HS-5 (cell line): ENCODE measurements around the gene ME3.
A peak's percentile ranks its signal among the peaks of the same experiment; 100 is the strongest.

ENCODE experiments used
- DNase-seq: peaks from one replicate; pipeline ENCODE4 v3.0.0-alpha.2; 2012; ENCODE audit warnings: low read depth

ME3 gene

DNA sequence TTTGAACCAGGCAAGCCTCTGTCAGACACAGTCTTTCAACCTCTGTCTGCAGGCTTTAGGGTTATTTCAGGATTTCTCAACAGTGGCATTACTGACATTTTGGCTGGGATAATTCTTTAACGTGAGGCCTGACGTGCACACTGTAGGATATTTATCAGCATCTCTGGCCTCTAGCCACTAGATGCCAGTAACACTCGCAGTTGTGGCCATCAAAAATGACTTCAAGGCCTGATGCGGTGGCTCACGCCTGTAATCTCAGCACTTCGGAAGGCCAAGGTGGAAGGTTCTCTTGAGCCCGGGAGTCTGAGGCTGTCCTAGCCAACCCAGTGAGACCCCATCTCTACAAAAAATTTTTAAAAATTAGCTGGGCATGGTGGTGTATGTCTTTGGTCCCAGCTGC, 184.7 kb downstream of the ME3 start:
- no peak for DNase-seq

DNA sequence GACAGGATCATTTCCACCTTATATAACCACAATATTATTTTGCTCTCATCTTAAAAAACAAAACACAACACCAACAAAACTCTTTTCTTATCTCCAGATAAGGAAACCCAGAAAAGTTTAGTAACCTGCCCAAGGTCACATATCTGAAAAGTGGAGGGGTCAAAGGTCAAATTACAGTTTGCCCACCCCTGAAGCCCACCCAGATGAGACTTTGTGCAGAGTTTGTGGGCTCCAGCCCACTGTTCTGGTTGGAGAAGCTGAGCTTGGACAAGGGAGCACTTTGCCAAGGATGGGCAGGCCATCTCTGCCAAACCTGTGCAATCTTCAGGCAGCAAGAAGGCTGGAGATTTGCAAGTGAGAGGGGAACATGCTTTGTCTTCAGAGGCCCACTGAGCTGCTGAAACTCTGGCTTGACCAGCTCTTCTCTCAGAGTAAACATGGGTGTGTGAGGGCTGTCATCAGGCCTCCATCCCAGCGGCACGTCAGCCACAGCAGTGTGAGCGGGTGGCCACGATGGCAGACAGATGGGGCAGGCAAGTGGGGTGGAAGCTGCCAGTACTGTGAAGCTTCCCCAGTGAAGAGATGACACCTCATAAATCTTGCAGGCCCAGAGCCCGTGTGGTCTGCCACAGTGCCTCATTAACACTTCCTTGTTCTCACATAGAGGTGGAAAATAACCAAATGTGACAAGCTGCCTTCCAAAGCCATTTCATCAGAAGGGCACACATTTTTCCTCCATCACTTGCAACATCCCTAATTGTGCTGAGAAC, 186.0 kb downstream of the ME3 start:
- DNase-seq: no peak

DNA sequence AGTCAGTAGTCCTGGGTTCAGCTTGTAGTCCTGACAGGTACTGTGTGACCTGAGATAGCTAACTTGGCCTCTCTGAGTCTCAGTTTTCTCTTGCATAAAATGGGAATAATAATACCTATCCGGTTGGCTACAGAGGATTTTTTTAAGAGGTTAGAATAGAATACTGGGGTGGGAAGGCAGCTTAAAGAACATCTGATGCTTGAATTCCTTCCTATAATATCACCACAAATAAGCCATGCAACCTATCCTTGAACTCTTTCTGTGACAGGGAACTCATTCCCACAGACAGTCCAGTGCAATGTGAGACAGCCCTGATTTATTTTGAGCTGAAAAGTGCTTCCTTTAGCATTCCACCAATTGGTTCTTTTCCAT, 187.6 kb downstream of the ME3 start:
- DNase-seq: no peak

DNA sequence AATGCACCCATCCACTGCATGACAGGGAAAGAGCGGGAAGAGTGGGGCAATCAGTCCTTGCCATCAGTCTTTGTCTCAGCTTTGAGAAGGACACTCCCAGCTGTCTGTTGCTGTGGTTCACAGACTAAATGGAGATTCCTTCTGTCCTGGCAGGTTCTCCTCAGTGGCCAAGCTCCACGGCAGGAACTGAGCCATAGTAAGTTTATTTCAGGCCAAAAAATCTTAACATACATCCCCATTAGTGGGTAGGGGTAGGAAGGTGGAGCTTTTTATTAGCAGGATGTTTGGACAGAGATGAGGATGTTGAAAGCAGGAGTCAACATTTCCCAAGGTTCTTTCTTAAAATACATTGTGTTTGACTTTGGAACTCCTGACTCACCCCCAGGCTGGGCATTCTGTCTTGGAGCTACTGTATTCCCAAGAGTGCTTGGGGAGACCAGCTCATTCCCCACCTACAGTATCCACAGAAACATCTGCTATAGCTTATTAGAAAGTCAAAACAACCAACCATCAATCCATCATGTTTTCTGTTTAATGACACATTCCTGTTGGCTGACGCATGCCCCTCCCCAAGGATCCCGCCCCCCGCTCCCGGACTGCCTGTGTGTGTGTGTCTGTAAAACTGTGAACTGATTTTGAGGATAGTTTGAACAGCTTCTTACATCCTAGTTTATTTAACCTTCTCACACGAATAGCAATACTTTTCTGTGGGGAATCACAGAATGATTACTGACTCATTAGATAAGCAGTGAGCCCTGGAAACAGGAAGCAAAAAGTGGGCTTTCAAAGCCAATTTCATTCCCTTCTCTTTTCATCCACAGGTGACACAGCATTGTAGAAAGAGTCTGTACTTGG, 188.2 kb downstream of the ME3 start:
- peak; percentile 95 for DNase-seq

DNA sequence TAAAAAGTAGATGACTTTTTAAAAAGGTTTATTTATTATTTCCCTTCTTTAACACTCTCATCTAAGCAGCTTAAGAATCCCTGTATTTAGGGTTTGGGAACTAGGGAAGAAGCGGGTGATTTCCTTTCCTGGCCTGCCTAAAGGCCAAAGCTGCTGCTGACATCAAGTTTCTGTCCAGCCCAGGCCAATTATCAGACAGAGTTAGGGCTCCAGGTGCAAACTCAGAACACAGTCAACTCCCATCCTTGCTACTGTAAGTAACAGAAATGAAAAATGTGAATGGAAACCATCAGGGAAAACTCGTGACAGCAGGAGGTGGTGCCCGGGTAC, 188.8 kb downstream of the ME3 start:
- DNase-seq: no peak

DNA sequence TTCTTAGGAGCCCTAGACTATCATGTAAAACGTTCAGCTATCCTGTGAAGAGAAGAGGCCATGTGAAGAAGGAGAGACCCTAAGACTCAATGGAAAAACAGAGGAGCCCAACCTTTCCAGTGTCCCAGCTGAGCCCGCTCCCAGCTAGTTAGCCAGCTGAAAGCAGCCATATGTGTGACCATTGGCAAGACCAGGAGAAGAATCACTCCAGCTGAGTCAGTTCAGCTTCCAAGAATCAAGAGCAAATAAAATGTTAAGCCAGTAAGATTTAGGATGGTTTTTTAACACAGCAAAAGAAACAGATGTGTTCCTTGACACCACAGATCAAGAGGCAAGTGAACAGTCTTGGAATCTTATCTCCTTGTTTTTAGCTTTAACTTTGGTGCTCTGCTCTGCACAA, 189.7 kb downstream of the ME3 start:
- DNase-seq: no peak

DNA sequence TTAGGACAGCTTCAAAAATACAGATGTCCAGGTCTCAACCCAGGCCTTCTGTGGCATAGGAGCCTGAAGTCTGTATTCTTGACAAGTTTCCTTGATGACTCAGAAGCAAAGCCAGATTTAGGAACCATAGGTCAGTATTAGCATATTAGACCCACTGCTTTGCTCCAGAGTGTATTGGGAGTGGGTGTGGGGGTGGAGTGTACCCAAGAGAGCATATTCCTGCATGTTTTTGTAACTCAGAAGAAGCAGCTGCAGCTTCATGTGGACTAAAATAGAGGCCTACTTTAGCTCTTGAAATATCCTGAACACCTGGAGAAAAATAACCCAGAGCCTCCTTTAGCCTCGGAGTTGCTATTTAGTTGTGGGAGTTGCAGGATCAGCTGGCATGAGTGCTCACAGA, 191.0 kb downstream of the ME3 start:
- DNase-seq: no peak

DNA sequence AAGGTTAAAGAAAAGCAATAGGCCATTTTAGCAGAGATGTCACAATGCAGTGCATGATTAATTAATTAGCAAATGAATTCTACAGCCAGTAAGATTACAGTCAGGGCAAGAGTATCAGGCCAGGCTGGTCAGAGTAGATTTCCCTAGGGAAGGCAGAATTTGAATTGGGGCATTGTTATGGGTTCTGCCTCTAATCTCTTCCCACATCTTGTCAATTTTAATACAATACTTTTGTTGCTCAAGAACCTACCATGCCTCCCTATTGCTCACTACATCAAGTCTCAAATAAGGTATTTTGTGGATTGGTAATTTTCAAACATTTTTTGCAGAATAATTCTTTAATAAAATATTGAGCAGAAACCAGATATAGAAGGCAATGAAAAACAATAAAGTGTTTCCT, 194.1 kb downstream of the ME3 start:
- no peak for DNase-seq

DNA sequence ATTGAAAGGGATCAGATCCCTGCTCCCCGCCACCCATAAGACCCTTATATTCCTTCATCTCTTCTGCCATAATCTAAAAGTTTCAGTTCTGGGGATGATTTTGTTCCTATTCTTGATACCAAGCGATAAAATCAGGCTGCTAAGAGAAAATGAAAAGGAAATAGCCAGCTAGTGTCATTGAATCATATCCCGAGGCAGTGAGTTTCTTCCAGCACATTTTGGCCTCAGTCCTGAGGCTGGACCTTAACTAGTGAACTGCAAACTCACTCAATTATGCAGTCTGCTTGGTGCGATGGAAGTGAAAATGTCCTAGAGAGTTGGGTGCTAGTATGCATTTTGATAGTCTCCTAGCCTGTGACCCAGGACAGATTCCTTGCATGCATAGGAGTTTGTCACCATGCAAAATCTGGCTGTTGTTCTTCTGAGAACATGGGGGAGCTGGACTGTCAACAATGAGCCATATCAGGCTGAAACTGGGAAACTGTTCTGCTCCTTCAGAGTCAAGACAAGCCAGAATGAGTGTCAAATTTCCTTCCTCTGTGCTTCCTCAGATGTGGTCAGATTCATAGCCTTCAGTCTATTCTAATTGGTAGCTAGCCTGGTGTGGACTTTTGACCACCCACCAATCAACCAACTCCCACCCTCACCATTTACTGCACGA, 194.8 kb downstream of the ME3 start:
- DNase-seq: no peak

DNA sequence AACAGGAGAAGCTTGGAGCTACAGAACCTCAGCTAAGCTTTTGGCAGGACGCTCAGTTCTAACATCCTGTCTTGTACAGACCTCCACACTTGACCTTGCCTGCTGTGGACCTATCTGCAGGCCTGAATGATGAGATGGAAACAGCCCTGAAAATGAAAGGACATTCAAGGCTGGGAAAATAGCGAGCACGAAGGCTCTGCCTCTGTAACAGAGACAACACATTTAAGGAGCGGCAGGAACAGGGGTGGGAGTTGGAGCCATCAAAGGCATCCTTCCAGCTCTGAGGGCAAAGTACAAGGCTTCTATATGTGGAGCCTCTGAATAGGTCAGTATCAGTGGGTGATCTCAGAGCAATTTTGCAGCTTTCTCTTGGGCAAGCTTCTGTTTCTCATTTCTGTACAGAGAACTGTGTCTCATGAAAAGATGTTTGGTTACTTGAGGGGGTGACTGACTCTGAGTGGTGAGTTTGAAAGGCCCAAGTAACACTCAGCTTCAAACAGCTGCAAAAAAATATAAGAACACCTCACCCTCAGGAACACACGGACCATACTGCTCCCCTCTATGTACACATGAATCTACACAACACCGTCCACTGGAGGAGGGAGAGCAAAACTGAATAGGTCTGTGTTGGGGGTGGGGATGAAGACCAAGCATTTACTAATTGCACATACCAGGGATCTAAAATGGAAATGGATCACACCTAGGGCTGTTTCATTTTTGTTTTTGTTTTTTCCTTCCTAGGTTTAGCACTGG, 196.1 kb downstream of the ME3 start:
- DNase-seq: no peak

DNA sequence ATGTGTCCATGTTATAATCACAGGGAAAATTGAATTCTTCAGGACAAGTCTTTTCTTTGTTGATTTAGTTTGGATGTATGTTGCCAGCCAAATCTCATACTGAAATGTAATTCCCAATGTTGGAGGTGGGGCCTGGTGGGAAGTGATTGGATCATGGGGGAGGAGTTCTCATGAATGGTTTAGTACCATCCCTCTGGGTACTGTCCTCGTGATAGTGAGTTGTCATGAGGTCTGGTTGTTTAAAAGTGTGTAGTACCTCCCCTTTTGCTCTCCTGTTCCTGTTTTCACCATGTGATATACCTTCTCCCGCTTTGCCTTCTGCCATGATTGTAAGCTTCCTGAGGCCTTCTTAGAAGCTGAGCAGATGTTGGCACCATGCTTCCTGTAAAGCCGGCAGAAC, 197.4 kb downstream of the ME3 start:
- no peak for DNase-seq

DNA sequence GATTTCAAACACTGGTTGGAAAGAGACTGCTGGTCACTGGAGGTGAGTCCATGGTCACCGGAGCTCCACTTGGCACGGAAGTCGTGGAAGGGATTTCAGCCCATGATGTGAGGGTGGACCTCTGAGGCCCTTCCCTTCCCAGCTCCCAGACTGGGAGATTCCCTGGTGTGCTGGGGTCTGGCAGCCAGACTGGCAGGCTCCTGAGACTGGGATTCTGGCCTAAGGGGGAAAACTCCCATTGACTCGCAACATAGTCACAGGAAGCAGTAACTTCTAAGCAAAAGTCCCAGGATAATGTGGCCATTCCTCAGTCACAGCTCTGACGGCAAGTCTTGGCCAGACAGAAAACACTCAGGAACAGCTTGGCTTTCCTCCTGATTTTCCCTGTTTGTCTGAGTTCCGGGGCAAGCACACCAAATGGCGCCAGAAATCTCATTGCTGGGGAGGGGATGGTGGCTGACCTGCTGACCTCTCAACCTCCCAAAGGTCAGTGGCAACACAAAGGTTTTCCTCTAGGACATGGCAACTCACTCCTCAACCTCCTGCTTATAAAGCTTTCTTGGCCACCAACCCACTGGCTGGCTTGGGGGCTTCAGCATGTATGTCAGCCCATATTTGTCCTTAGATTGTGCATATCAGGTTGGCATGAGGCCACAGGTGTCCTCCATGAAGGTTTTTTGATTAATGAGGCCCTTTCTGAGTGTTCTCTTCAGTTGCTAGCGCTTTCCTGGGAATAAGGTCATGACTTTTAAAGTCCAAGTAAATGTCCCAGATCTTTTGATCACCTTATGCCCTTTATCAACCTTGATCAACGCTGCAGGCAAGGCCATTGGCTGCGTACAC, 198.2 kb downstream of the ME3 start:
- peak; percentile 58 for DNase-seq

DNA sequence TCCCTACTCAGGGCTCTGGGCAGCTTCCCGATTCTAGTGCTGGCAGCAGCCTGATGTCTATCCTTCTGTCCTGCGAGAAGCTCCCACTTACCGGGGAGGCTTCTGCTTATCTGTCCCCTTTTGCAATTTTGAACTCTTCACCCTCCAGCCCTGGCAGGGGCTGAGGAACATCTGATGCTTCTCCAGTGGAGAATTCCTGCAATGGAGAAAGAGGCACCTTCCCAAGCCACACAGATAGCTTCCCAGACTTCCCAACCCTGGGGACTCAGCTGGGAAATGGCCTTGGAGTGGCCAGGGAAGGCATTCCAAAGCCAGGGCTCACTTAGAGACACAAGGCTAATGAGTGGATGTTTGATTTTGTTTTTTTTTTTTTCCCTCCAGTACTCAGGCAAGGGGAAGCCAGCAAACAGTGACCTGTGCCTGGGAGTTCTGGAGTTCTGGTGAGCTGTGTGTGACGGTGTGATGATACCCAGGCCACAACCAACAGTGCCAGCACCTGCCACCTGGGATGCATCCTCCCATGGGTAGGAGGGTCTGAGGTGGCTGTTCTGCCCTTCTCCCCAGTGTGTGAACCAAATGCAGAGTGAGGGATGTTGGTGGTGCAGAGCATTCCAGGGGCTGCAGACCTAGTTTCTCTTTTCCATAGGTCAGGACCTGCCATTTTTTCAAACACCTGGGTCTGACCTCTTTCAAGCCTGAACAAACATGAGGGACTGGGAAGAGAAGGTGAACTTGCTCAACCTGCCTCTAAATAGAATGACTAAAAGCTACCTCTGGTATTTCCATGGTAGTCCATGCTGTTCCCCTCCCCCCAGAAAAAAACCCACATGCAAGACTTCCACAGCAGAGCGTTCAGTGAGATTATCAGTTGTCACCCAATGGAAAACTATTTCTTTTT, 202.7 kb downstream of the ME3 start:
- DNase-seq: no peak

DNA sequence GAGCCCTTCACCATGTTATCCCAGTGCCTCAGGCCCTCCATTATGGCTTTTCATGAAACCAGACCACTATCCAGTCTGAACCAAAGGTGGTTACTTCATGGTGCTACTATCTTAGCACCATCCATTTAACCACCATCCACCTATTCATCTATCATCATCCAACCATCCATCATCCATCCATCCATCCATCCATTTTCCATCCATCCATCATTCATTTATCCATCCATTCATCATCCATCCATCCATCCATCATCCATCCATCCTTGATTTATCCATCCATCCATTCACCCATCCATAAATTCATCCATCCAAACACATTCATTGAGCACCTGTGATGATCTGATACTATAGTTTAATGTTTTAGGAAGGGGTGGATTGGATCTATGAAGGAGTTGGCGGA, 204.2 kb downstream of the ME3 start:
- no peak for DNase-seq

DNA sequence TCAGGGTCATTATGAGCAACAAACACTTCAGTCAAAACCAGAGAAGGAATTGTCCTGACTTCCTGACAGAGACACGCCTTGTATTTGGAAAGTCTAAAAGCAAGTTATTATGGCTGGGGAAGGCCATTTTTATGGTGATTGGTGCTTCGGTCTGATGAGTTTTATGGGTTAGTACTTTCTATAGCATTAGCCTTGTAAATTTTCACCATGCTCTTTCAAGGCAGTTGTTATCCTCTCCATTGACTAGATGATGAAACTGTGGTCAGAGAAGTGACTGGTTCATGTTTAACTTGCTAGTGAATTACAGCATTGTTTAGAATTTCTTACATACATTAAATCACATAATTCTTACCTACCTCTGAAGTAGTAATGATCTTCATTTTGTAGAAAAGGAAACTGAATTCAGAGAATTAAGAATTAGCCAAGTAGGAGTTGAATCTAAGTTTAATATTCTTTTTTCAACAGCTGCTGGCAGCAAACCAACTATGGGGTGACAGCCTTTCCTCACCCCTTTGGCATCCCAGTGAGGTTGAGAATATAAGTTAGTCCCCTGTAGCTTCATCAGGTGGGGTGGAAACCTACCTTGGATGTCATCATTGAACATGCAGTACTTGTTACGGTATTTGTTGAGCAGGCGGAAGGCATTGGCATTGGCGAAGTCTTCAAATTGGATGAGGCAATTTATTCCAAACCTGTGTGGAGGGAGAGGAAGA, 207.8 kb downstream of the ME3 start:
- DNase-seq: no peak

DNA sequence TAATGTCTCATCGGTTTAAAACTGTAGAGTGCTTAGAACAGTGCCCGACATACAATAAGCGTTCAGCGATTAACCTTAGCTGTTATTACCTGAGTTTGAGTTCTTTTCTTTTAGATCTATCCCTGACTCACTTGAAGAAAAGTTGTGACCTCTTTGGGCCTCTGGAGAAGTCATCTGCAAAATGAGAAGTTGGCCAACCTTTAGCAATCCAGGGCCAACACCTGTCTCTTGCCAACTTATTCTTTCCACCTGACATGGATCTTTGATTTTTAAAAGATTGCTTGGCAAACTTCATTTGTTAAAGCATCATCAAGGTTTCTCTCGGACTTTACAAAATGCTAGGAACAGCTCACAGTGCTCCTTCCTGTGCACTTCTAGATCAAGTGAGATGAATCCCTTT, 208.5 kb downstream of the ME3 start:
- DNase-seq: no peak

DNA sequence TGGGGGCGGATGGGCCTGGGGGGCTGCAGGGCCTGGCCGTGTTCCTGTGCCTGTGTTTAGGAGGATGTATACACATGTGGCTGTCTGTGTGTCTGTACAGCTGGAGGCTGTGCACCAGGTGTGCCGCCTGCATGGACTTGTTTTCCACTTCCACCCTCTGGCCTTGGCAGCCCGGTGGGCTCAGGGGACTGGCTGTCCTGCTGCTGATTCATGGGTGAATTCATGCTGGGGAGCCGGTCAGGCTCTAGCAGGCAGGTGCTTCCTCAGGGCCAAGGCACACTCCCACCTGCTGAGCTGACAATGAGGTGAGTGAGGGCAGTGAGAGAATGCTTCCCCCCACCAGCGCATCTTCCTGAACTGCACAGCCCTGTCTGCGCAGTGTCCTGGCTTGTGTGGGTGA, 209.3 kb downstream of the ME3 start:
- DNase-seq: no peak

DNA sequence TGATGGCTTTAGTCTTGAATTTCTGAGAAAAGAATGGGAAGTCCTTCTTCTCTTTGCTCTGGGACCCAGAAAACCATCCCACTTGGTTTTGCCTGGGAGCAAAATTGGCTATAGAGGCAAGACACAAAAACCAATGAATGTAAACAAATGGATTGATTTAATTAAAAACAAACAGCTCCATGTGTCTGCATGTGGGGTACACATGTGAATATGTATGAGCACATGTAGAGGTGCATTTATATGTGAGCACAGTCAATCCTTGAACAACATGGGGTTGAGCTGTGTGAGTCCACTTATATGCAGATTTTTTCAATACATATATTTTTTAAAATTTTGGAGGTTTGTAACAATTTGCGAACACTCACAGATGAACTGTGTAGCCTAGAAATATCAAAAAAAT, 210.5 kb downstream of the ME3 start:
- no peak for DNase-seq

DNA sequence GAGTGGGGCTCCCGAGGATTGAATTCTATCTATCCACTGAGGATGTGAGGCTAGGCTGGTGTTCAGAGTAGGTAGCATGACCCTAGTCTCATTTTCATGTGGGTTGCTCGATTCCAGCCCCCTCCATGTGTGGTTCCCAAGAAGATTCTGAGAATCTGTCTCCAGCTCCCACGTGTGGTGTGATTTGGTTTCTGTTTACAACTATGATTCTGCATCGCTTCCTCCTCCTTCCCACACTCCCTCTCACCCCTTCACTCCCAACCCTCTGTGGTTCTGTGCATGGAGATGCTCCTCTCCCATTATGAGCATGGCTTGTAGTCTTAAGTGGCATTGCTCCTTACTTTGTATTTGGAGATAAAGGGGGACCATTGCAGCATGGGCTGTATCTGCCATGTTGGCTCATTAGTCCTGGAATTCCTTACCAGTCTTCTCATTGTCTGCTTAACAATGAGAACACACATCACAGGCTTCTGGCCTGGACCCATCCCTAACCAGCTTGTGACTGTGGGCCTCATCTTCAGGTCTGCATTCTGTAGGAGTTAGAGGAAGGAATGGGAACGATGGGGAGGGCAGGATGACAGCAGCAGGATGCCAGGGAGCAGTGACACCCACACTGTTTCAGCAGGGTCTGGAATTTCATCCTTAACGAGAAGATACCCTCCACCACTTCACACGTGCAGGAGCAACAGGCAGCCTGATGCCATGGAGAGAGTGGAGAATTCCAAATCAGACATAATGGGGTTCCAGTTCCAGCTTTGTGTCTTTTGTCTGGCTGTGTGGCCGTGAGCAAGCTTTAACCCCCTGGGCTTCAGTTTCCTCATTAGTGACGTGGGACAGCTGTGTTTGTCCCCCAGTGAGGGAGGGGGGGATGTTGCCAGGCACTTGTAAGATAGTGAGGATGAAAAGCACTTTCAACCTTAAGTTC, 211.7 kb downstream of the ME3 start:
- no peak for DNase-seq
